Measurements from ENCODE around the gene ENPP1.

ENPP1 gene

GRCh38 chr6:131917318-131917717 is 109.5 kb downstream of the ENPP1 start:
- no peak overlapping the region; a peak in 1 of 20 replicates for H3K4me3 ChIP-seq
- no peak for TF ChIP-seq Cebpa-rat (IDR thresholded peaks at IDR 0.05)
- peak overlapping the region; percentile 63 to 89 (median 79) for H3K4me2 ChIP-seq
- H3K9ac ChIP-seq: no peak overlapping the region
- peaks cover 28 to 42% (median 33%) of the 10 kb centered on the region in 11 experiments for H3K9me3 ChIP-seq (replicated peaks in 1 of 11)
- H3K27me3 ChIP-seq: peaks cover 5 to 96% (median 16%) of the 10 kb centered on the region in 11 experiments; a peak in 17 of 22 replicates
- H4K20me1 ChIP-seq: peaks cover 0 to 32% (median 8%) of the 10 kb centered on the region in 11 experiments; a peak in 11 of 22 replicates
- H3K36me3 ChIP-seq: no peaks in the 10 kb centered on the region
- H3K27ac ChIP-seq: no peak overlapping the region
- peaks cover 26 to 37% (median 31%) of the 10 kb centered on the region in 10 experiments for H3K4me1 ChIP-seq

- Histone ChIP-seq H3K27me3 (peaks cover 0 to 93% (median 9%) of the 10 kb centered on the region in 11 experiments; a peak in 15 of 22 replicates), H3K9me3 (replicated peaks in 1 of 11) (peaks cover 34 to 49% (median 40%) of the 10 kb centered on the region in 11 experiments), H3K9ac (no peak overlapping the region), H3K36me3 (no peaks in the 10 kb centered on the region), H3K4me1 (peaks cover 26 to 37% (median 31%) of the 10 kb centered on the region in 10 experiments), H3K27ac (no peak overlapping the region), H3K4me2 (peak overlapping the region; percentile 63 to 89 (median 79)), H3K4me3 (no peak overlapping the region; a peak in 1 of 20 replicates), H4K20me1 (peaks cover 0 to 27% (median 8%) of the 10 kb centered on the region in 11 experiments; a peak in 11 of 22 replicates)
- no peak for TF ChIP-seq Cebpa-rat (IDR thresholded peaks at IDR 0.05)
These were observed 110.2 kb downstream of the ENPP1 start for GRCh38 chr6:131917763-131918649.

GRCh38 chr6:131918650-131919355 is 111.0 kb downstream of the ENPP1 start:
- Histone ChIP-seq H3K4me3 (no peak overlapping the region), H3K36me3 (no peaks in the 10 kb centered on the region), H3K4me1 (peaks cover 26 to 37% (median 31%) of the 10 kb centered on the region in 10 experiments)

GRCh38 chr6:131920656-131921055 is 112.8 kb downstream of the ENPP1 start:
- H4K20me1 ChIP-seq: peaks cover 0 to 26% (median 8%) of the 10 kb centered on the region in 11 experiments; a peak in 11 of 22 replicates

More at GRCh38 chr6:131918650-131919355, 111.0 kb downstream of the ENPP1 start:
- Histone ChIP-seq H3K4me2 (peak overlapping the region in 10 of 11 experiments; percentile 63 to 89 (median 80); a peak in 19 of 22 replicates), H3K9me3 (replicated peaks in 1 of 11) (peaks cover 42 to 57% (median 48%) of the 10 kb centered on the region in 11 experiments), H4K20me1 (peaks cover 0 to 26% (median 8%) of the 10 kb centered on the region in 11 experiments; a peak in 11 of 22 replicates), H3K9ac (no peak overlapping the region), H3K27ac (no peak overlapping the region), H3K27me3 (peaks cover 0 to 87% (median under 1%) of the 10 kb centered on the region in 11 experiments; a peak in 12 of 22 replicates)
- TF ChIP-seq Cebpa-rat (IDR thresholded peaks at IDR 0.05): no peak

GRCh38 chr6:131923356-131923755 is 115.5 kb downstream of the ENPP1 start:
- Histone ChIP-seq H3K9ac (no peak overlapping the region), H4K20me1 (peaks cover 0 to 7% (median 0%) of the 10 kb centered on the region in 11 experiments; a peak in 4 of 22 replicates), H3K36me3 (no peaks in the 10 kb centered on the region), H3K4me1 (peaks cover 3 to 8% (median 7%) of the 10 kb centered on the region in 10 experiments), H3K27ac (no peak overlapping the region), H3K4me3 (no peak overlapping the region), H3K9me3 (replicated peaks in 1 of 11) (peaks cover 40 to 51% (median 48%) of the 10 kb centered on the region in 11 experiments), H3K27me3 (peaks cover 0 to 49% (median 0%) of the 10 kb centered on the region in 11 experiments; a peak in 7 of 22 replicates), H3K4me2 (no peak overlapping the region)
- no peak for TF ChIP-seq Cebpa-rat (IDR thresholded peaks at IDR 0.05)

More at GRCh38 chr6:131920656-131921055, 112.8 kb downstream of the ENPP1 start:
- H3K4me3 ChIP-seq: no peak overlapping the region
- peaks cover 0 to 71% (median 0%) of the 10 kb centered on the region in 11 experiments; a peak in 9 of 22 replicates for H3K27me3 ChIP-seq
- no peak overlapping the region for H3K9ac ChIP-seq
- peaks cover 26 to 35% (median 31%) of the 10 kb centered on the region in 10 experiments for H3K4me1 ChIP-seq
- H3K9me3 ChIP-seq (replicated peaks in 1 of 11): peaks cover 44 to 59% (median 51%) of the 10 kb centered on the region in 11 experiments
- no peak overlapping the region for H3K27ac ChIP-seq
- no peaks in the 10 kb centered on the region for H3K36me3 ChIP-seq
- TF ChIP-seq Cebpa-rat (IDR thresholded peaks at IDR 0.05): no peak
- H3K4me2 ChIP-seq: no peak overlapping the region

- no peak for TF ChIP-seq Cebpa-rat (IDR thresholded peaks at IDR 0.05)
- Histone ChIP-seq H4K20me1 (no peaks in the 10 kb centered on the region), H3K27ac (no peak overlapping the region), H3K4me3 (no peak overlapping the region), H3K9ac (no peak overlapping the region), H3K4me2 (no peak overlapping the region), H3K27me3 (peaks cover 0 to 33% (median 0%) of the 10 kb centered on the region in 11 experiments; a peak in 5 of 22 replicates), H3K4me1 (no peaks in the 10 kb centered on the region), H3K9me3 (replicated peaks in 1 of 11) (peaks cover 33 to 43% (median 40%) of the 10 kb centered on the region in 11 experiments), H3K36me3 (no peaks in the 10 kb centered on the region)
These were observed 117.2 kb downstream of the ENPP1 start for GRCh38 chr6:131924881-131925474.

GRCh38 chr6:131929264-131929663 is 121.4 kb downstream of the ENPP1 start:
- H3K4me2 ChIP-seq: no peak overlapping the region
- 0 out of 22 replicates have a peak, but pooled peaks cover 0 to 11% (median 0%) of the 10 kb centered on the region in 11 experiments for H3K27me3 ChIP-seq
- TF ChIP-seq Cebpa-rat (IDR thresholded peaks at IDR 0.05): no peak
- H3K4me1 ChIP-seq: no peaks in the 10 kb centered on the region
- H3K9ac ChIP-seq: no peak overlapping the region
- H3K9me3 ChIP-seq (replicated peaks in 1 of 11): no peaks in the 10 kb centered on the region; a peak in 1 of 22 replicates
- H3K36me3 ChIP-seq: no peaks in the 10 kb centered on the region
- H4K20me1 ChIP-seq: no peaks in the 10 kb centered on the region
- H3K27ac ChIP-seq: no peak overlapping the region
- no peak overlapping the region for H3K4me3 ChIP-seq

- H4K20me1 ChIP-seq: no peaks in the 10 kb centered on the region
- H3K4me1 ChIP-seq: no peaks in the 10 kb centered on the region
- H3K36me3 ChIP-seq: no peaks in the 10 kb centered on the region
- no peak overlapping the region for H3K9ac ChIP-seq
- H3K9me3 ChIP-seq (replicated peaks in 1 of 11): no peaks in the 10 kb centered on the region
- H3K27me3 ChIP-seq: 0 out of 22 replicates have a peak, but pooled peaks cover 0 to 11% (median 0%) of the 10 kb centered on the region in 11 experiments
- no peak overlapping the region for H3K4me2 ChIP-seq
- no peak for TF ChIP-seq Cebpa-rat (IDR thresholded peaks at IDR 0.05)
- H3K4me3 ChIP-seq: no peak overlapping the region
- no peak overlapping the region for H3K27ac ChIP-seq
These were observed 122.2 kb downstream of the ENPP1 start for GRCh38 chr6:131929976-131930375.

Data from BLaER1 treated with 17β-estradiol and CSF1 and Interleukin-3, amounts not matched to agents 10 nM and 100 nM (cell line).